HFF-Myc (cell line): ENCODE measurements around the gene GPR162.

Experiments
- DNase-seq: peaks from one replicate; pipeline ENCODE4 v3.0.0-alpha.2; 2011; ENCODE audit warnings: low read depth; ENCODE audit errors: extremely low read depth
- H3K4me3 ChIP-seq: replicated peaks from 2 replicates; pipeline ENCODE4 v1.5.1; 2011; ENCODE audit warnings: low read depth, mild to moderate bottlenecking, control low read depth, low read length
- CTCF ChIP-seq: IDR thresholded peaks from 2 replicates; pipeline ENCODE4 v1.5.1; 2012; ENCODE audit warnings: mild to moderate bottlenecking, low read depth, low read length, control low read depth; ENCODE audit errors: missing control alignments

Gene GPR162

GRCh38 chr12:6782119-6782518 is 39.5 kb upstream of the GPR162 start:
- DNase-seq, result no peak
- no peak for TF ChIP-seq CTCF
- no peak overlapping the region for H3K4me3 ChIP-seq

GRCh38 chr12:6782850-6783566 is 38.6 kb upstream of the GPR162 start:
- no peak for DNase-seq
- no peak for TF ChIP-seq CTCF

GRCh38 chr12:6783828-6784227 is 37.8 kb upstream of the GPR162 start:
- H3K4me3 ChIP-seq, result no peak overlapping the region
- no peak for DNase-seq

More at GRCh38 chr12:6782850-6783566, 38.6 kb upstream of the GPR162 start:
- H3K4me3 ChIP-seq, result no peak overlapping the region

DNA sequence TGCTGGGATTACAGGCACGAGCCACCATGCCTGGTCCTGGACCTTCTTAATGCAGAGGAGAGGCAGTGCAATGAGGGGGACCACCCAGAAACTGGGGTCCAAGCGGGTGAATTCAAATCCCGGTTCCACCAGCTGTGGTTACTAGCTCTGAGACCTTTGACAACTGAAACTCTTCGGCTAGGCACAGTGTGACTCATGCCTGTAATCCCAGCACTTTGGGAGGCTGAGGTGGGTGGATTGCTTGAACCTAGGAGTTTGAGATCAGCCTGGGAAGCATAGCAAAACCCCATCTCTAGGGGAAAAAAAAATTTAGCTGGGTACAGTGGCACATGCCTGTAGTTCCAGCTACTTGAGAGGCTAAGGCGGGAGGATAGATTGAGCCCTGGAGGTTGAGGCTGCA is 37.3 kb upstream of the GPR162 start:
- DNase-seq, result no peak
- H3K4me3 ChIP-seq, result no peak overlapping the region
- no peak for TF ChIP-seq CTCF

More at GRCh38 chr12:6783828-6784227, 37.8 kb upstream of the GPR162 start:
- no peak for TF ChIP-seq CTCF

DNA sequence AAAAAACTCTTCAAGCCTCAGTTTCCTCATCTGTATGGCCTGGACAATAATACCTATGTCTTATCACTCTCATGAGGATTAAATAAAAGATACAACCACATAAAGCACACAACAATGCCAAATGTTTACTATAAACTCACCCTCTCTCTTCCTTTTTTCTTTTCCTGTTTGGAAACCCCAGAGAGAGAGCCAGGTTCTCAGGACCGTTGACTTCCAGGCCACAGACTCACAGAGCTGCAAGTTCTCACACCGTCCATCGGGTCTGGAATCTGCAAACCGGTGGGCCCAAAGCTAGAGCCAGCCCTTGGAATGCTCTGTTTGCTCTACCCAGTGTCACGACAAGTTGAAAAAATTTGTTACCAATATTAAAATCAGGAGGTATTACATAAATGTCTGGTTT is 36.9 kb upstream of the GPR162 start:
- DNase-seq, result no peak
- no peak for TF ChIP-seq CTCF
- no peak overlapping the region for H3K4me3 ChIP-seq

DNA sequence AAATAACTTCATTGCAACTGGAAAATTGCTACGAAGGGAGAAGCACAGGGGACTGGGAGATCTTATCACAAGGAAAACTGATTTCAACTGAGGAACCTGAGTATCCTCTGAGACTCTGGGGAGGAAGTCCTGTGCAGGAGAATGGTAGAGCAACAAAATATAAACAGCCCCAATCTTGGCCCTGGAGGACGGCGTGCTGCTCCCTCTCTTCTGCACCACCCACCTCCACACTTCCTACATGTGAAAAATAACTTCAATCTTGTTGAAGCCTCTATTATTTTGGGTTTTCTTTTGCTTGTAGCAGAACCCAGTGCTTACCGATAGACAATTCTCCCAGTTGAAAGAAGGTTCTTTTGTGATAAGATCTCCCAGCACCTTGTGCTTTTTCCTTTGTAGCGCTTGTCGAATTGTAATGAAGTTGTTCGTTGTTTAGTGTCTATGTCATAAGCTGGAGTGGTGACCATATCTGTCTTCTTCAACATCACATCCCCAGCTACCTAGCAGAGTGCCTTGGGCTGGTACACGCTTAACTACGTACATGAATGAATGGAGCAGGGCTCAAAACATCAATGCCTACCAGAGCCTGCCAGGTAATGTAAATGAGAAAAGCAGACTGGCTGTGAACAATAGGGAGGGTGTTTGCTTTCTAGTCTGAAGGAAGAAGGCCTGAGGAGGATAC is 35.1 kb upstream of the GPR162 start:
- no peak for DNase-seq
- TF ChIP-seq CTCF, result no peak
- H3K4me3 ChIP-seq, result no peak overlapping the region
